Tibial nerve (tissue), 4 donors: ENCODE results near the gene SLTM. TPM values are rescaled to one million over a fixed set of nuclear protein-coding genes. Genes with fewer than 3 reads are reported as not detected.
"Not testable (repeated sequence)": the region's sequence is repeated elsewhere in the genome, so short reads cannot be mapped to it uniquely, and the experiment has no call there.

Experiments
- DNase-seq, 2 donors: peaks; one replicate each; pipeline ENCODE4 v3.0.0-alpha.2; 2019; ENCODE audit warnings: low spot score in 2 of 2
- H3K27ac ChIP-seq, 4 donors: fragments of 200-600 bp; sonication (generic) in 3 of 4; one replicate each; pipeline ENCODE4 v1.5.1; 2017 to 2019; ENCODE audit warnings: mild to moderate bottlenecking in 1 of 4
- H3K27me3 ChIP-seq, 2 donors: fragments of 200-600 bp; sonication (generic) in 1 of 2; one replicate each; pipeline versions ENCODE4 v1.5.1 to v1.6.0; 2017 to 2019
- H3K36me3 ChIP-seq, 3 donors: fragments of 200-600 bp; sonication (generic); one replicate each; pipeline ENCODE4 v1.5.1; 2018 to 2019
- H3K4me1 ChIP-seq, 4 donors: fragments of 200-600 bp; sonication (generic) in 3 of 4; one replicate each; pipeline ENCODE4 v1.5.1; 2017 to 2019
- H3K4me3 ChIP-seq, 4 donors: fragments of 200-600 bp; sonication (generic) in 3 of 4; one replicate each; pipeline ENCODE4 v1.5.1; 2017 to 2019; ENCODE audit warnings: mild to moderate bottlenecking in 1 of 4, moderate library complexity in 1 of 4
- H3K9me3 ChIP-seq, 4 donors: fragments of 200-600 bp; sonication (generic) in 3 of 4; one replicate each; pipeline ENCODE4 v1.5.1; 2017 to 2019
- CTCF ChIP-seq, 5 experiments: fragments of 200-600 bp in 3 of 5; fragments of 450-650 bp in 2 of 5; sonication (generic) in 3 of 5; IDR thresholded peaks; one replicate each; pipeline ENCODE4 v1.5.1; 2016 to 2019; ENCODE audit warnings: antibody characterized with exemption in 5 of 5, mild to moderate bottlenecking in 3 of 5, moderate library complexity in 2 of 5
- EP300 ChIP-seq, 2 donors: sonication (generic); formaldehyde crosslinking; IDR thresholded peaks; one replicate each; pipeline ENCODE4 v1.6.1; 2017; ENCODE audit warnings: antibody characterized with exemption in 2 of 2, mild to moderate bottlenecking in 1 of 2
- POLR2A ChIP-seq, 2 donors: fragments of 450-650 bp; IDR thresholded peaks; one replicate each; pipeline ENCODE4 v1.6.1; 2017; ENCODE audit warnings: antibody characterized with exemption in 2 of 2, mild to moderate bottlenecking in 2 of 2, moderate library complexity in 2 of 2
- WGBS, 2 donors: methylation state at CpG; one replicate each; pipeline ENCODE4 v1.1.5; 2018; 5-methylcytosine and 5-hydroxymethylcytosine counted together
- total RNA-seq, 4 donors: library from RNA; depleted of rRNA; stranded (reverse); fragments of >200 nt; gene quantifications; one replicate each; pipeline ENCODE4 v1.1.0, GENCODE V29; 2016

SLTM gene
- total RNA-seq, 4 donors from 2014 or later = 87.9 to 126 (median 115) TPM

GRCh38 chr15:58958811-58959210 is 25.3 kb upstream of the SLTM start:
- H3K36me3 ChIP-seq = no peaks in the 10 kb centered on the region
- no peaks in the 10 kb centered on the region for H3K27me3 ChIP-seq
- 90 to 92% methylated on average over 4 of the region's 4 CpGs for WGBS, 2 donors
- peaks cover 0 to 3% (median 0%) of the 10 kb centered on the region in 4 donors for H3K4me1 ChIP-seq
- no peak overlapping the region for H3K4me3 ChIP-seq
- no peak for DNase-seq
- no peaks in the 10 kb centered on the region for H3K9me3 ChIP-seq
- no peak overlapping the region for H3K27ac ChIP-seq
- no peak for TF ChIP-seq POLR2A (IDR thresholded peaks at IDR 0.05)
- TF ChIP-seq CTCF (IDR thresholded peaks at IDR 0.05) = no peak
- TF ChIP-seq EP300 (IDR thresholded peaks at IDR 0.05) = no peak

DNA sequence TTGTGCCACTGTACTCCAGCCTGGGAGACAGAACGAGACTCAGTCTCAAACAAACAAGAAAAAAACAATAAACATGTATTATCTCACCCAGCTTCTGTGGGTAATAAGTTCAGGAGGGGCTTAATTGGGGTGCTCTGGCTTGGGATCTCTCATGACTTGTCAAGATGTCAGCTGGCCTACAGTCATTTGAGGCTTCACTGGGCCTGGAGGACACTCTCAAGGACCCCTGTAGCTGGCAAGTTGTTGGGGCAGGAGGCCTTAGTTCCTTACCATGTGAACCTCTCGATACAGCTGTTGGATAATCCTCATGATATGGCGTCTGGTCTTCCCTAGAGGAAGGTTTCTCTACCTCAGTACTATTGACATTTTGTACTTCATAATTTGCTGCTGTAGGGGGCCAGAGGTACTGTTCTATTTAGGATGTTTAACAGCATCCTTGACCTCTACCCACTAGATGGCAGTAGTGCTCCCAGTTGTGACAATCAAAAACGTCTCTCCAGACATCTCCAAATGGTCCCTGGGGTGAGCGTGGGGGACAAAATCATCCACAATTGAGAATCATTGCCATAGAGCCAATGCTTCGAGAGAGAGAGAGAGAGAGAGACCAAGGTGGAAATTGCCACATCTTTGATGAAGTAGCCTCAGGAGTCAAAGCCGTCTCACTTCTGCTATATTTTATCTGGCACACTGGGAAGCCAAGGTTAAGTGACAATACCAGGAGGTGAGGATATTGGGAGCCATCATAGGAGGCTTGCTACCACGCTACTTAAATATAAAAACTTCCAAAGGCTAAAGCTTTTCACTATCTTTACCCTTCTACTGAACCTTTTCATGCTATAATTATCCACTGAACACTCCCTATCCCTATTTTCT is 23.9 kb upstream of the SLTM start:
- no peaks in the 10 kb centered on the region for H3K9me3 ChIP-seq
- H3K27me3 ChIP-seq = no peaks in the 10 kb centered on the region
- no peaks in the 10 kb centered on the region for H3K36me3 ChIP-seq
- no peak for TF ChIP-seq POLR2A (IDR thresholded peaks at IDR 0.05)
- TF ChIP-seq CTCF (IDR thresholded peaks at IDR 0.05) = peak; percentile 57 to 67 (median 63)
- WGBS, 2 donors = 35 to 41% methylated on average over 8 of the region's 8 CpGs
- no peak overlapping the region for H3K4me3 ChIP-seq
- peaks cover 0 to 3% (median 0%) of the 10 kb centered on the region in 4 donors for H3K4me1 ChIP-seq
- H3K27ac ChIP-seq = no peak overlapping the region
- DNase-seq = peak in 1 of 2 donors; percentile 78

DNA sequence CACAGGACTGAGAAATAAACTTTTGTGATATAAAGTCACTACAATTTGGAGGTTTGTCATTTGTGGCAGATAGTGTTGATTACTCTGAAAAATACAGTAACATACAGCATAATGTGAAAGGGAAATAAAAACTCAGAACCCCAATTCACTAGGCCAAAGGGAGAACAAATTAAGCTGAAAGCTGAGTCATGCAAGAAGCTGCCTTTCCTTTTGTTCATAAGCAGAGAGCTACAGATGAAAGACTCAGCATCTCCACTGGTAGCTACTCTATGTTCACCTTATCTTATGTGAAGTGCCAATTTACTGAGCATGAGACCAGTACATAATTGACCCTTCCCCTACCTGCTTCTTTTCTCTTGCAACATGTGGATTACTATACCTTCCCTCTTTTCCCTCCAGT is 19.3 kb upstream of the SLTM start:
- H3K27me3 ChIP-seq = no peaks in the 10 kb centered on the region
- peaks cover 0 to 12% (median 0%) of the 10 kb centered on the region in 4 donors for H3K4me1 ChIP-seq
- TF ChIP-seq EP300 (IDR thresholded peaks at IDR 0.05) (no peak), POLR2A (IDR thresholded peaks at IDR 0.05) (no peak), CTCF (IDR thresholded peaks at IDR 0.05) (no peak)
- H3K4me3 ChIP-seq = no peak overlapping the region
- H3K36me3 ChIP-seq = no peaks in the 10 kb centered on the region
- no peak for DNase-seq
- no peak overlapping the region for H3K27ac ChIP-seq
- H3K9me3 ChIP-seq = no peaks in the 10 kb centered on the region

DNA sequence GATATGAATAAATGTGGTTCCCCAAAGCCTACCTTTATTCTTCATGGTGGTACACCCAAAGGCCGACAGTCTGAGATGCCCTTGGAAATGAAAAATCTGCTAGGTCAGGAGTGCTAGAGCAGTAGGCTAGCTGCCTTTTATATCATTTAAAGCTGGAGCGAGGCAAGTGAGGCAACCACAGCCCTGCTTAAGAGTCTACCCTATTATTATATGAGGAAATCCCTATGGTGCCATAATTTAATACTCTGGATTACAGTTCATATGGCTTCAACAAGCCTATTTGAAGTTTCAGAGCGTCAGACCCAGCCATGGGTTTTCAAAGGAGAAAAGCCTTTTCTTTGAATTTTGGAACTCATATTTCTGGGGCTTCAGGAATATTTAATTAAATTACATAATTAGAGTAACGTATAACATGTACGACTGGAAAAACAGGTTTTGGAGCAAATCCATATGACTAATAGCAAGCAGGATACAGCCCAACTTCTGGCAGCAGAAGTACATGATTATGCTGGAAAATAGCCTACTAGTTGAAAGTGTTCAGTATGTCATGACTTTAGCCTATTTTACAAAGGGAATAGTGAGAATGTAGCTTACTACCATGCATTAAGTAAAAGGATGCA is 18.0 kb upstream of the SLTM start:
- TF ChIP-seq POLR2A (IDR thresholded peaks at IDR 0.05) (no peak), EP300 (IDR thresholded peaks at IDR 0.05) (no peak), CTCF (IDR thresholded peaks at IDR 0.05) (no peak)
- DNase-seq = no peak

GRCh38 chr15:58947179-58947578 is 13.7 kb upstream of the SLTM start:
- no peak overlapping the region for H3K27ac ChIP-seq
- H3K4me1 ChIP-seq = peaks cover 0 to 9% (median 0%) of the 10 kb centered on the region in 4 donors
- no peaks in the 10 kb centered on the region for H3K9me3 ChIP-seq
- no peak for DNase-seq
- no peaks in the 10 kb centered on the region for H3K27me3 ChIP-seq
- H3K36me3 ChIP-seq = no peaks in the 10 kb centered on the region
- no peak for TF ChIP-seq CTCF (IDR thresholded peaks at IDR 0.05)
- no peak for TF ChIP-seq POLR2A (IDR thresholded peaks at IDR 0.05)
- TF ChIP-seq EP300 (IDR thresholded peaks at IDR 0.05) = no peak
- 84 to 86% methylated on average over 3 of the region's 3 CpGs for WGBS, 2 donors
- no peak overlapping the region for H3K4me3 ChIP-seq

More for the DNA sequence above, 18.0 kb upstream of the SLTM start:
- no peaks in the 10 kb centered on the region for H3K36me3 ChIP-seq
- no peak overlapping the region for H3K4me3 ChIP-seq
- H3K4me1 ChIP-seq = peaks cover 0 to 9% (median 0%) of the 10 kb centered on the region in 4 donors
- no peak overlapping the region for H3K27ac ChIP-seq
- no peaks in the 10 kb centered on the region for H3K27me3 ChIP-seq
- no peaks in the 10 kb centered on the region for H3K9me3 ChIP-seq
- WGBS, 2 donors = 48 to 60% methylated on average over 5 of the region's 5 CpGs

- not testable (repeated sequence) for H3K9me3 ChIP-seq, H3K4me3 ChIP-seq, H3K36me3 ChIP-seq, H3K27me3 ChIP-seq, DNase-seq
- peak overlapping the region in 3 of 4 donors; percentile 95 to 98 (median 97) for H3K27ac ChIP-seq
- H3K4me1 ChIP-seq = peaks cover 0 to 31% (median 20%) of the 10 kb centered on the region in 4 donors
- WGBS, 2 donors = 94 to 96% methylated on average over 8 of the region's 8 CpGs
Measured at GRCh38 chr15:58934974-58935373, 1.5 kb upstream of the SLTM start.
